ENCODE data around the gene PKD1.

DNA sequence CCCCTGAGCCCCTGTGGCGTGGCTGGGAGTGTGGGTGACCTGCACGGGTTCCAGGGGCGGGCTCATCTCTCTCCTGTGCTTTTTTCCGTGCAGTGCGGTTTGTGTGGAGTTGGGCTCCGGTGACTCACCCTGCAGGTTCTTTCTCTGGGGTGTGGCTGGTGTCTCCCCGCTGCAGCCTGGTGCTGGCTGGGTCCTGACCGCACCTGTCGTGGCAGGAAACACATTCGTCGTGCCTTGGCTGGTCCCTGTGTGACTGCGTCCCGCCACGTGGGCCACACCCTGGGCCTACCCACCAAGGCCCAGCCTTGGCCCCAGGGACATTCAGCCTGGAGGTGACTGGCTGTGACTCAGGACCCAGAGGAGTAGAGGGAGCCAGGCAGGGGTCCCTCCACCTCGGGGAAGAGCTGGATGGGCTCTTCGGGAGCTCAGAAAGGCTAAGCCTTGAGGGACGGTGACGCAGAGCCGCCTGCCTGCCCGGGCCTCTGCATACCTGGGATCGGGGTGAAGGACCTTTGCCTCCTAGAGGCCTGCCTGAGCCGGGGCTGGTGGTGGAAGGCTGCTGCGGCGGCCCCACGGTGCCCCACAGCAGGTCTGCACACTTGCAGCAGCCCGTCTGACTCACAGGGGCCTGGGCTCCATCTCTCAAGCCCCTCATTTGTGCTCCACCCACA is 27.6 kb upstream of the PKD1 start:
- TF ChIP-seq GATA2 (IDR thresholded peaks at IDR 0.05; ENCODE audit: low read depth, low read length) (no peak), GATA3 (IDR thresholded peaks at IDR 0.05; ENCODE audit: low read depth, low read length) (no peak)
